ENCODE measurements around the gene PGM5.

Gene PGM5

GRCh38 chr9:68536876-68537615, 180.6 kb downstream of the PGM5 start:
- DNase-seq (ENCODE audit: low spot score) = no peak

- DNase-seq (ENCODE audit: low spot score) = no peak
Measured at GRCh38 chr9:68537616-68537880, 181.1 kb downstream of the PGM5 start.

- DNase-seq (ENCODE audit: low spot score) = no peak
Measured at GRCh38 chr9:68538200-68538599, 181.8 kb downstream of the PGM5 start.

GRCh38 chr9:68540712-68541535, 184.5 kb downstream of the PGM5 start, which contains the start of gene TMEM252:
TMEM252 (minus strand) TSS chr9:68540883; CDS start chr9:68540814, 69 bp downstream.
- DNase-seq (ENCODE audit: low spot score) = no peak

- no peak for DNase-seq (ENCODE audit: low spot score)
Measured at GRCh38 chr9:68541568-68541967, 185.2 kb downstream of the PGM5 start.

- DNase-seq (ENCODE audit: low spot score) = no peak
Measured at GRCh38 chr9:68545033-68545705, 188.8 kb downstream of the PGM5 start.

- DNase-seq (ENCODE audit: low spot score) = no peak
Measured at GRCh38 chr9:68546596-68547390, 190.4 kb downstream of the PGM5 start.

GRCh38 chr9:68547417-68547816, 191.0 kb downstream of the PGM5 start:
- no peak for DNase-seq (ENCODE audit: low spot score)

GRCh38 chr9:68548241-68548640, 191.8 kb downstream of the PGM5 start:
- no peak for DNase-seq (ENCODE audit: low spot score)

GRCh38 chr9:68551191-68551590, 194.8 kb downstream of the PGM5 start:
- no peak for DNase-seq (ENCODE audit: low spot score)

- no peak for DNase-seq (ENCODE audit: low spot score)
Measured at GRCh38 chr9:68552700-68553476, 196.5 kb downstream of the PGM5 start.

GRCh38 chr9:68555437-68556150, 199.2 kb downstream of the PGM5 start:
- DNase-seq (ENCODE audit: low spot score) = no peak

GRCh38 chr9:68558545-68558944, 202.1 kb downstream of the PGM5 start:
- no peak for DNase-seq (ENCODE audit: low spot score)

GRCh38 chr9:68560071-68560844, 203.8 kb downstream of the PGM5 start:
- DNase-seq (ENCODE audit: low spot score) = peak; percentile 40

GRCh38 chr9:68562461-68562860, 206.1 kb downstream of the PGM5 start:
- no peak for DNase-seq (ENCODE audit: low spot score)

- no peak for DNase-seq (ENCODE audit: low spot score)
Measured at GRCh38 chr9:68567565-68567964, 211.2 kb downstream of the PGM5 start.

GRCh38 chr9:68574150-68574549, 217.7 kb downstream of the PGM5 start:
- DNase-seq (ENCODE audit: low spot score) = peak; percentile 20

- DNase-seq (ENCODE audit: low spot score) = no peak
Measured at GRCh38 chr9:68575817-68576216, 219.4 kb downstream of the PGM5 start.

- DNase-seq (ENCODE audit: low spot score) = no peak
Measured at GRCh38 chr9:68577774-68578591, 221.6 kb downstream of the PGM5 start.

Measured in cerebellar cortex (tissue), 1 donor.